SW 1271 (cell line): Measurements from ENCODE around the gene REV3L.
A peak's percentile ranks its signal among the peaks of the same experiment; 100 is the strongest.

ENCODE experiments used
- DNase-seq, 2 experiments: peaks; one replicate each; lab custom pipeline; 2025; lab: John Stamatoyannopoulos, UW

REV3L gene

GRCh38 chr6:111470991-111471390 is 12.0 kb downstream of the REV3L start:
- DNase-seq, result no peak

GRCh38 chr6:111469543-111469942 is 13.5 kb downstream of the REV3L start:
- DNase-seq, result no peak

GRCh38 chr6:111468329-111469012 is 14.5 kb downstream of the REV3L start:
- DNase-seq, result no peak

GRCh38 chr6:111464184-111464583 is 18.8 kb downstream of the REV3L start:
- peak in 1 of 2 experiments; percentile 30 for DNase-seq

GRCh38 chr6:111462770-111463391 is 20.1 kb downstream of the REV3L start:
- DNase-seq, result peak; percentile 20 to 63

- DNase-seq, result peak in 1 of 2 experiments; percentile 17
Measured at GRCh38 chr6:111461860-111462259, 21.2 kb downstream of the REV3L start.

GRCh38 chr6:111458670-111459232 is 24.3 kb downstream of the REV3L start:
- DNase-seq, result no peak

- no peak for DNase-seq
Measured at GRCh38 chr6:111456208-111456607, 26.8 kb downstream of the REV3L start.

- no peak for DNase-seq
Measured at GRCh38 chr6:111450636-111451035, 32.4 kb downstream of the REV3L start.

- DNase-seq, result no peak
Measured at GRCh38 chr6:111450087-111450486, 32.9 kb downstream of the REV3L start.

- DNase-seq, result no peak
Measured at GRCh38 chr6:111449129-111449528, 33.9 kb downstream of the REV3L start.

GRCh38 chr6:111447051-111447450 is 36.0 kb downstream of the REV3L start:
- no peak for DNase-seq

GRCh38 chr6:111445861-111446267 is 37.2 kb downstream of the REV3L start:
- no peak for DNase-seq

GRCh38 chr6:111444794-111445193 is 38.2 kb downstream of the REV3L start:
- DNase-seq, result no peak

GRCh38 chr6:111441678-111442243 is 41.3 kb downstream of the REV3L start:
- DNase-seq, result no peak

- no peak for DNase-seq
Measured at GRCh38 chr6:111439171-111439570, 43.8 kb downstream of the REV3L start.

GRCh38 chr6:111437573-111437972 is 45.4 kb downstream of the REV3L start:
- no peak for DNase-seq

- no peak for DNase-seq
Measured at GRCh38 chr6:111432511-111432910, 50.5 kb downstream of the REV3L start.

- DNase-seq, result no peak
Measured at GRCh38 chr6:111430605-111431376, 52.2 kb downstream of the REV3L start.

GRCh38 chr6:111429571-111429970 is 53.4 kb downstream of the REV3L start:
- no peak for DNase-seq

- DNase-seq, result no peak
Measured at GRCh38 chr6:111428811-111429210, 54.2 kb downstream of the REV3L start.
